Stimulated activated naive B cell treated with anti-CD40 and anti-IgM and Interleukin-4, amounts not matched to agents 10 μg/mL and 1 μg/mL and 100 μg/mL, for 72 hours (primary cell): ENCODE measurements around the gene BPIFB2.
A peak's percentile ranks its signal among the peaks of the same experiment; 100 is the strongest.

ENCODE experiments used
- ATAC-seq, 2 donors: fragments of 150-1000 bp; cut with Tn5 transposase; replicated peaks; 2 replicates each; pipeline ENCODE4 v1.10.0; 2021; ENCODE audit warnings: moderate library complexity in 1 of 2
- DNase-seq: peaks from one replicate; pipeline ENCODE4 v3.0.0; 2021
- H3K27ac Mint-ChIP-seq: one replicate; pipeline ENCODE4 v1.8.0; 2022; ENCODE audit warnings: mild to moderate bottlenecking, mixed read lengths
- H3K27me3 Mint-ChIP-seq, 2 donors: one replicate each; pipeline ENCODE4 v1.8.0; 2022; ENCODE audit warnings: mixed read lengths in 2 of 2
- H3K36me3 Mint-ChIP-seq, 2 donors: one replicate each; pipeline ENCODE4 v1.8.0; 2022; ENCODE audit warnings: mixed read lengths in 2 of 2, mild to moderate bottlenecking in 1 of 2
- H3K4me1 Mint-ChIP-seq, 2 donors: one replicate each; pipeline ENCODE4 v1.8.0; 2022; ENCODE audit warnings: mixed read lengths in 2 of 2, mild to moderate bottlenecking in 1 of 2
- H3K4me3 Mint-ChIP-seq, 2 donors: one replicate each; pipeline ENCODE4 v1.8.0; 2022; ENCODE audit warnings: mild to moderate bottlenecking in 2 of 2, mixed read lengths in 2 of 2, moderate library complexity in 1 of 2
- H3K9me3 Mint-ChIP-seq, 2 donors: one replicate each; pipeline ENCODE4 v1.8.0; 2022; ENCODE audit warnings: mixed read lengths in 2 of 2, mild to moderate bottlenecking in 1 of 2

The BPIFB2 gene

DNA sequence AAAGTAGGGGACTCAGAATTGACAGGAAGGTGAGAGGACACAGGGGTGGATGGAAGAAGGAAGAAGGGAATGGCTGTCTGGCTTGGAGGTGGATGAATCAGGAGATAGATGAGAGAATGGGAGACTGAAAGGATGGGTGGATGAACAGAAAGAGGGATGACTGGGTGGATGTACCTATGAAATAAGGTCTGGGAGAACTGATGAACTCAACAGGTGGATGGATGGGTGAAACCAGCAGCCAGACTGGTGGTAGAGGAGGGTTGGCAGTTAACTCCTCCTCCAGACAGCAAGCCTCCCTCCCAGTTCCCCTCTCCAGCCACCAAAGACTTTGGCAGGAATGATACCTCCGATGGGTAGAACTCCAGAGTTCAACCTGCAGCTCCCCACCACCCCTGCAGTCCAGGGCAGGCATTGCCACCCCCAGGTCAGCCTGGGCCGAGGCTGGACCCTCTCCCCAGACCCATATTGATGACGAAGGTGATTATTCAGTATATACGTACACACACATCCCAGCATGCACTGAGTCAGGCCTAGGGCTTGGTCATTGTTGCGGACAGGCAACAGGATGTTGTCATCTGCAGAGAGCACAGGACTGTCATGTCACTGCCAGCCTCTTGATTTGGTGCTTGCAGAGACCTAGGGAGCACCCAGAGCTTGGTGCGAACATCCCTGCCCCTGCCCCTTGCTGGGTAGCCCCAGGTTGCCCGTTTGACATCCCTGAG is 5.3 kb upstream of the BPIFB2 start:
- H3K36me3 Mint-ChIP-seq = peaks cover 0 to 3% of the 10 kb centered on the region in 2 donors

DNA sequence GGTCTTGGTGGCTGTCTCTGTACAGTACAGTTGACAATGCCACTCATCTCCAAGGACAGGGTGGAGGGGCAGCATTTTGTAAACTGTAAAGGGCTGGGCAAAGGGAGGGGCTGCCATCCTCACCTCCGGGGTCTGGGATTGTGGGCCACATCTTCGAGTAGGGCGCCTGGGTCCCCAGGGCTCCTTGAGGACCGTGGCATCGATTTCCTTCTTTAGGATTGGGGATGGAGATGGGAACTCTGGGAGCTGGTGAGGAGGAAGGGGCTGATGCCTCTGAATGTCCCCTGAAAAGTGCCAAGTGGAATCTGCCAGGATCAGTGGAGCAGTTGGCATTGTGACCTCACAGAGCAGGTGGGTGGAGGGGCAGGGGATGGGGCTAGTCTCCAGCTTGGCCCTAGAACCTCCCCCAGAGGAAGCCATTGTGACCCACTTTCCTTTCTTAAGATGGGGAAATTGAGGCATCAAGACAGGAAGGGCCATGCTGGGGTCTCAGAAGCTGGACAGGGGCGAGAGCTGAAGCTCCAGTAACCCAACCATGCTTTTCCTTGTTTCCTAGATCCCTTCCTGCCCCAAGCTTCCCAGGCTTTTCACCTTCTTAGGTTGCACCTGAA is 3.3 kb upstream of the BPIFB2 start, which contains the start of gene SUN5:
Gene SUN5, minus strand, starts transcription at position 293 of the 611 bp plus-strand sequence. Its CDS starts 93 bp downstream, at position 200.
- peaks cover 7 to 9% of the 10 kb centered on the region in 2 donors for H3K4me1 Mint-ChIP-seq
- H3K4me3 Mint-ChIP-seq = no peak within 1 kb of the TSS
- DNase-seq = no peak
- peaks cover 4% of the 10 kb centered on the region in 2 donors for H3K9me3 Mint-ChIP-seq
- ATAC-seq = no peak
- H3K36me3 Mint-ChIP-seq = peaks cover 0 to 3% of the 10 kb centered on the region in 2 donors
- H3K27me3 Mint-ChIP-seq = no peaks in the 10 kb centered on the region
- no peak within 1 kb of the TSS for H3K27ac Mint-ChIP-seq

More for the DNA sequence above, 5.3 kb upstream of the BPIFB2 start:
- ATAC-seq (no peak), DNase-seq (no peak)
- no peak overlapping the region for H3K27ac Mint-ChIP-seq
- H3K27me3 Mint-ChIP-seq = no peaks in the 10 kb centered on the region
- peaks cover 7 to 9% of the 10 kb centered on the region in 2 donors for H3K4me1 Mint-ChIP-seq
- H3K9me3 Mint-ChIP-seq = peaks cover 4% of the 10 kb centered on the region in 2 donors
- H3K4me3 Mint-ChIP-seq = no peak overlapping the region

DNA sequence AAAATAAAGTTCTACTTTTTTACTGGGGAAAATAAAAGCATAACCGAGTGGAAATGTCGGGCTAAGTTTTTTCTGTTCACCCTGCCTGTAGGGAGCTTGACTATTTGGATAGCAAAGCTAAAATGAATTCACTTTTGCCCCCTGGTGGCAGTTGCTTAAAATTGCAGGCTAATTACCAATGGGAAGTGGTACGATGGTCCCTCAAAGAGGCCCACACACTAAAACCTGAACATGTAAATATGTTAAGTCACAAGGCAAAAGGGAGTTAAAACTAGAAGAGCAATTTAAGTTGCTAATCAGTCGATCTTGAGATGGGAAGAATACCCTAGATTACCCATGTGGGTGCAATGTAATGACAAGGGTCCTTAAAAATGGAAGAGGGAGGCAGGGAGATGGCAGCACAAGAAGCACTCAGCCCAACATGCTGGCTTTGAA is 2.4 kb upstream of the BPIFB2 start:
- no peak overlapping the region for H3K27ac Mint-ChIP-seq
- ATAC-seq (peak in 1 of 2 donors; percentile 54), DNase-seq (no peak)
- H3K9me3 Mint-ChIP-seq = peaks cover 4% of the 10 kb centered on the region in 2 donors
- H3K4me3 Mint-ChIP-seq = no peak overlapping the region
- H3K4me1 Mint-ChIP-seq = peaks cover under 1 to 2% of the 10 kb centered on the region in 2 donors
- H3K27me3 Mint-ChIP-seq = no peaks in the 10 kb centered on the region
- peaks cover 0 to 3% of the 10 kb centered on the region in 2 donors for H3K36me3 Mint-ChIP-seq

DNA sequence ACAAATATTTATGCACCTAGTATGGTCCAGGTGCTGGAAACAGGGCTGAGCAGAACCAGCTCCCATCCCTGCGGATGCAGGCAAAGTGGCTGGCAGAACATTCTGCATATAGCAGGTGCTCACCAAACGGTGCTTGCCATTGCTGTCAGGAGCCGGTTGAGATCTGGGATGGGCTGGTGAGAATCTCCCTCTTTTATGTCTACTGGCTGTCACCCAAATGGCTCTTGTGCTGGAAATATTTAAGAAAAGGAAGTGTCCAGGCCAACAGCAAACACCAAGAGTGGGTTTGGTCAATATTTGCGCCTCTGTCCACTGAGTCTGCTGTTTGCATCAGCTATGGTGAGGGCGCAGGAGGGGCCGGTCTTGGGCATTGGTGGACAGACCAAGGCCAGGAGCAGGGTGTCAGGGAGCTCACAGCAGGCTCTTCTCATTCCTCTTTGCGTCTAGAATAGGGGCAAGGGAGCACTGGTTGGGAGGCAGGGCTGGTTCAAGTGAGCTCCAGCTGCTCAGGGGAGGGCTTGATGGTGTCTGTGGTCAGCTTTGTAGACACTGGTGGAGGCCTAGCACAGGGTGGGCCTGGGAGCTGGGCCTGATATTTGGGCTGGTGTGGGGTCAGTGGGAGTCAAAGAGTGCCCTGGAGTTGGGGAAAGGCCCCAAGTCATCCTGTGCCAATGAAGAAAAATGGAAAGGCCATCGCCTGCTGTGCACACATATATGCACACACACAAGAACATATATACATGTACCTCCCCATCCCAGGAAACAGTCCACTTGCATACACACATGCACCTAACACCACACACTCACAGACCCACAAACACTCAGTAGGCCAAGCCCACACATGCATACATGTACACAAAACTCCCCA is 1.4 kb upstream of the BPIFB2 start:
- no peak for DNase-seq
- no peak overlapping the region for H3K27ac Mint-ChIP-seq
- H3K9me3 Mint-ChIP-seq = peaks cover 4% of the 10 kb centered on the region in 2 donors
- H3K4me1 Mint-ChIP-seq = no peaks in the 10 kb centered on the region
- peaks cover 0 to 3% of the 10 kb centered on the region in 2 donors for H3K36me3 Mint-ChIP-seq
- no peak for ATAC-seq
- peaks cover 0 to 4% of the 10 kb centered on the region in 2 donors for H3K27me3 Mint-ChIP-seq
- no peak overlapping the region for H3K4me3 Mint-ChIP-seq

DNA sequence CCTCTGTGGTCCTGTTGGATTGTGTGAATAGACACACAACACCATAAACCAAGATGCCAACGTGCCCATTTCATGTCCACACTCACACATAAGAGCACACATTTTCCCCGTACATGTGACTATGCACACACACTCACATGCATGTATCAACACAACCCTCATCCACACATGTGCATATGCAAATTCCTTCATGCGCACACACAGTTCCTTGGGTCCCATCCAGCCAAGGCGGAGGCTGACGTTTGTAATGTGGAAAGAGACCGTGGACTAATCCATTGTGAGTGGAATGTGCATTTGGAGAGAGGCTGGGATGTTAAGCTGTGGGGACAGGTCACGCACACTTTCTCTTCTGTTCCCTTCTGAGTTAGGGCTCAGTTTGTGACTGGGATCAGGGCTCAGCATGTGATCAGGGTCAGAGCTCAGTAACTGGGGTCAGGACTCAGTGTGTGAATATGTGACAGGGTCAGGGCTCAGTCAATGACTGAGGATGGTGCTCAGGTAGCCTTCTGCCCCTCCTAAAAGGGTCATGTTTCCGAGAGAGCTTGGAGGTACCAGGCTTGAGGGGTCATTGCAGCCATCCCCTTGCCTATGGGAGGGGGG is 628 bp upstream of the BPIFB2 start:
- Mint-ChIP-seq H3K4me1 (no peaks in the 10 kb centered on the region), H3K27ac (no peak overlapping the region), H3K4me3 (no peak overlapping the region), H3K27me3 (peaks cover 0 to 4% of the 10 kb centered on the region in 2 donors), H3K9me3 (peaks cover 4% of the 10 kb centered on the region in 2 donors), H3K36me3 (peaks cover 0 to 3% of the 10 kb centered on the region in 2 donors)
- no peak for DNase-seq
- ATAC-seq = no peak

DNA sequence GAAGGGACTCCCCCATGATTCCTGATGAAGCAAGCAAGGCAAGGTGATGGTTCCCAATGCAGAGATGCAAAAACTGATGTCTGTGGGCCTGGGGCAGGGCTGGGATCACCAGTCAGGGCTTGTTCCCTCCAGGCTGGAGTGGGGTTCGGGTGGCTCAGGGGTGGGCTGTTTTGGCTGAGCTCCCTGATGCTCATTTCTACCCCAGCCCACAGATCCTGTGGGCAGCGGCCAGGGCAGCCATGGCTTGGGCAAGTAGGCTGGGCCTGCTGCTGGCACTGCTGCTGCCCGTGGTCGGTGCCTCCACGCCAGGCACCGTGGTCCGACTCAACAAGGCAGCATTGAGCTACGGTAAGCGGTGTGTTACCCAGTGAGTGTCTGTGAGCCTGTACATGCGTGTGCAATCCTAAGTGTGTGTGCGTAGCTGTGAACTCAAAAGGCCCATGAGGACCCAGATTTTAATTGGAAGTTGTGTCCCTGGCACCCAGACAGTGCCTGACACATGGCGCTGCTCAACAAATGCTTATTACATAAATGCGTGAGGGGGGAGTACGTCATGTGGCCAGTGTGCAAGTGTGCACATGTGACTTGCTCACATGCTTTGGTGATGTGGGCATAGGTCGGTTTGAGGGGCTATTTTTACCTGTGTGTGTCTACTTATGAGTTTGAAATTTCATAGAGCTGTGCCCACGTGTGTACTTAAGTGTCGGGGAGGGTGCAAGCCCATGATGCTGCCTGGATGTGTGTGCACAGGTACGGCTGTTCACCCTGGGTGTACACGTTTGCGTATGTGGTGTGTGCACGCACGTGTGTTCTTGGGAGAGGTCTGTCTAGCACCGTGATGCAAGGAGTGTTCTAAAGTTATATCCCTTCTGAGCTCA is 1.1 kb downstream of the BPIFB2 start:
- ATAC-seq (no peak), DNase-seq (no peak)
- peaks cover 4% of the 10 kb centered on the region in 2 donors for H3K9me3 Mint-ChIP-seq
- no peak overlapping the region for H3K27ac Mint-ChIP-seq
- H3K36me3 Mint-ChIP-seq = peaks cover 0 to 3% of the 10 kb centered on the region in 2 donors
- H3K27me3 Mint-ChIP-seq = peaks cover 0 to 4% of the 10 kb centered on the region in 2 donors
- H3K4me1 Mint-ChIP-seq = no peaks in the 10 kb centered on the region
- no peak overlapping the region for H3K4me3 Mint-ChIP-seq

DNA sequence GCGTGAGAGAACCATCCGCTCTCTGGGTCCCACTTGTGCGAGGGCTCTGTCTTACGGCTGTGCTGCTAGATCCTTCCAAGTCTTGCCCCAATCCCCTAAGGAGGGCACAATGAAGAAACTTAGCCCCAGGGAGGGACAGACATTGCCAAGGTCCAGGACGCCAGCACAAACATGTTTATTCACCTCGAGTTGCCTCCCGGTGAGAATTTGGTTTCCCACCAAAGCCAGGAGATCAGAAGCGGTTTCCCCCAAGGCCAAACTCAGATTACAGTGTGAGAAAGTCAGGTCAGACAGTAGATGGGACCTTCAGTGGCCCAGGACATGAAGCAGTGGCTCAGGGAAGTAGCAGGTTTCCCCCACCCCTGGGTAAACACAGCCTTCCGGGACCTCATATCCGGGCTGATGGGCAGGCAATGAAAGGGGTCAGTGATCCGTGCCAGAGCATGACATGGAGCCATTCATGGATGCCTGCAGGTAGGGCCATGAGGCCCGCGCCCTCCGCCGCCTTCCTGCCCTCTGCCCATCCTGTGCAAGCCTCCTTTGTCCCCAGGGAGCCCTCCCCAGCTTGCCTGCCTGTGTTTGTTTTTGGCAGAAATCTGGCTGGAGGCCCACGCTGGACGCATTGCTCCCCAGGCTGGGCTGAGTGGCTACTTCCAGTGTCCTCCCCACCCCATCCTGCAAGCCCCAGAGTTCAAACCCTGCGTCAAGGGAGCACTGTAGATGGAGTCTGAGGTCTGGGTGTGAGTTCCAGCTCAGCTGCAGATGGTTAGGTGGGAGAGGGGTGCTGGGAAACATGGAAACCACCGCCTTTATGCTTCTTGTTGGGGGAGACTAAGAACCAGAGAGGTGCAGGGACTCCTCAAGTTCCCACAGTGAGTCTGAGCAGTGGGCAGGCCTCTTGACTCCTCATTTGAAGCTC is 2.0 kb downstream of the BPIFB2 start:
- Mint-ChIP-seq H3K27me3 (peaks cover 0 to 4% of the 10 kb centered on the region in 2 donors), H3K36me3 (peaks cover 0 to 3% of the 10 kb centered on the region in 2 donors), H3K4me1 (no peaks in the 10 kb centered on the region), H3K9me3 (peaks cover 4% of the 10 kb centered on the region in 2 donors), H3K4me3 (no peak overlapping the region), H3K27ac (peak overlapping the region; percentile 17)
- ATAC-seq = no peak
- no peak for DNase-seq

DNA sequence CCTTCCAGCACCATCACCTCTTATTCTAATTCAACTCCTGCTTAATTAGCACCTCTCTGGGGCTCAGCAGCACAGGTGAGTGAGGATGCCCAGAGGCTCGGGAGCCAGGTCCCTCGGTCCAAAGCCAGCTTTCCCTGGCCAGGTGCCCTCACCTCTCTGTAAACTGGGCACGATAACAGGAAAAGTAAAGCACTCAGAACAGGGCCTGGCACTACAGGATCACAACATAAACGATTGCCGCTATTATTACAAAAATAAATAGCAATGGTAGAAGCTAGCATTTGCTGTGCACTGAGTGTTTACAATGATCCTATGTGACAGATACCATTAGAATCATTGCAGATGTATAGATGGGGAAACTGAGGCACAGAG is 2.6 kb downstream of the BPIFB2 start:
- Mint-ChIP-seq H3K9me3 (peaks cover 3% of the 10 kb centered on the region in 2 donors), H3K4me1 (no peaks in the 10 kb centered on the region), H3K36me3 (peaks cover 0 to 3% of the 10 kb centered on the region in 2 donors), H3K27ac (no peak overlapping the region), H3K27me3 (peaks cover 0 to 4% of the 10 kb centered on the region in 2 donors), H3K4me3 (no peak overlapping the region)
- DNase-seq (no peak), ATAC-seq (no peak)

DNA sequence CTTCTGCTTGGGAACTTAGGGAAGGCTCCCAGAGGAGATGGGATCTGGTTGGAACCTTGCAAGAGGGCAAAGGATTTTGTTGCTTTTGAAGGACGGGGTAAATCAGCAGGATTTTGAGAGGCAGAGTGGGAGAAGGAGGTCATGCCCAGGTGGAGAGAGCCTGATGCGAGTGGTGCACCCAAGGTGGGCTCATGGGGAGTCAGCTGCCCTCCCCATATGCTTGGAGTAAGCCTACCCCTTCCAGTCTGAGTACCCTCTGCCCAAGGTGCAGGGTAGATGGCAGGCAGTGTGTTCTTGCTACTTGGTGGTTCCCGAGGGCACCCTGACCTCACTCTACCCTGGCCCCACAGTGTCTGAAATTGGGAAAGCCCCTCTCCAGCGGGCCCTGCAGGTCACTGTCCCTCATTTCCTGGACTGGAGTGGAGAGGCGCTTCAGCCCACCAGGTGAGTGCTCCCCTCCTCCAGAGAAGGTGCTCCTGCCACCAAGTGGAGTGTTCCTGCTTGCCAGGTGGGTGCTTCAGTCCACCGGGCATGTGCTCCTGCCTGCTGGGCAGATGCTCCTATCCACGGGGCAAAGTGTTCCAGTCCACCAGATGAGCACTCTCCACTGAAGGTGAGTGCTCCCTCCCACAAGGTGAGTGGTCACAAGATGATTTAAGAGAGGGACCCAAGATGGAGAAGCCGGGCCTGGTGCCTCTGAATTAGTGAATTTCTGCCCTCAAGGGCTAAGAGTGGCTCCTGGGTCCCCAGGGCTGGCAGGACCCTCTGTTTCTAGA is 3.4 kb downstream of the BPIFB2 start:
- Mint-ChIP-seq H3K27me3 (peaks cover 0 to 10% of the 10 kb centered on the region in 2 donors), H3K4me3 (no peak overlapping the region), H3K9me3 (no peaks in the 10 kb centered on the region), H3K4me1 (no peaks in the 10 kb centered on the region), H3K27ac (no peak overlapping the region), H3K36me3 (no peaks in the 10 kb centered on the region)
- DNase-seq (no peak), ATAC-seq (no peak)

DNA sequence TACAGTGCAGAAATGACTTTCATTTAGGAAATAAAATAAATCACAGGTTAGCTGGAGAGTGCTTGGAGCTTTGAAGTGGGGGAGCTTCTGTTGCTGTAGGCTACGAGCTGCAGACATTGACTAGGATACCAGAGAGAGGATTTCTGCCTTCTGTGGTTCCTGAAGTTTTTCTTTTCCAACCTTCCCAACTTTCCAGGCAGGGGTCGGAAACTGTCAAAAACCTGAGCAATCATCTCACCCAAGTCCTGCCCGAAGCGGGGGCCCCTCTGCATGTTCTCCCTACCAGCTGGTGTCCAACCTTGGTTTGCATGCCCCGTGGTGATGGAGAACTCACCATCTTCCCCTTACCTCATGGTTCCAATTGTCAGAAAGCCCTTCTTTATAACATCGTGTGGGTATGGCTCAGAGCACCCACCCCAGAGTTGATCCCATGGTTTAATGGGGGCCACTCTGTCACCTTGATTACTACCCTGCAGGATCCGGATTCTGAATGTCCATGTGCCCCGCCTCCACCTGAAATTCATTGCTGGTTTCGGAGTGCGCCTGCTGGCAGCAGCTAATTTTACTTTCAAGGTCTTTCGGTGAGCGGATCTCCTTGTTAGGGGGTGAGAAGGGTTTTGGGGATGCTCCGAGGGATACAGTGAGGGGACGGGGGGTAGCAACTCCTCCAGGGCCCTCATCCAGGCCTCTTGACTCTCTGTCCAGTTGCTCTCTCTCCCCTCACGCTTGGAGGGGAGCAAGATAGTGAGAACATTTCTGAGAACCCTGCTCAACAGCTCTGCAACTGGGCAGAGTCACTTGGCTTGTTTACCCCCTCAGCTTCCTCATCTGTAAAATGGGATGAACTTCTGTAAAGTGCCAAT is 5.1 kb downstream of the BPIFB2 start:
- Mint-ChIP-seq H3K36me3 (no peaks in the 10 kb centered on the region), H3K27ac (no peak overlapping the region)
- no peak for ATAC-seq

DNA sequence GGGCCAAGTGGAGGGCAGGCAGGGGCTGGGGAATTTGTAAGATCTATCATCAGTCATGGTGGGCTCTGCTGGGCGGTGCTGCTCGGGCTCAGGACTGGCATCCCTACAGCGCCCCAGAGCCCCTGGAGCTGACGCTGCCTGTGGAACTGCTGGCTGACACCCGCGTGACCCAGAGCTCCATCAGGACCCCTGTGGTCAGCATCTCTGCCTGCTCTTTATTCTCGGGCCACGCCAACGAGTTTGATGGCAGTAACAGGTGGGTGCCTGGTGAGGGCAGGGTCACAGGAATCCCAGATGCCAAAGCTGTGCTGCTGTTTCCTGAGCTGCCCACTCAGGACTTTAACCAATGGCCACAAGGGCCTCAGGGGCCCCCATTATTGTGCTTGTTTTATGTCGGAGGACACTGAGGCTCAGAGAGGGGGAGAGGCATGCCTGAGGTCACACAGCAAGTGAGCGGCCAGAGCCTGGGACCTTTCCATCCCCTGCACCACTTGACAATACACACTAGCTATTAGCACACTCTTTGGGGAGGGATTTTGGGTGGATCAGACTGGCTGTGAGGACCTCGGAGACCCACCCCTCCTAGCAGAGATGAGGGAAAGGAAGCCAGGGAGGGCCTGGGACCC is 6.3 kb downstream of the BPIFB2 start:
- no peak overlapping the region for H3K27ac Mint-ChIP-seq
- H3K9me3 Mint-ChIP-seq = no peaks in the 10 kb centered on the region
- no peaks in the 10 kb centered on the region for H3K36me3 Mint-ChIP-seq
- no peak for DNase-seq
- peaks cover 6 to 17% of the 10 kb centered on the region in 2 donors for H3K27me3 Mint-ChIP-seq
- no peaks in the 10 kb centered on the region for H3K4me1 Mint-ChIP-seq
- H3K4me3 Mint-ChIP-seq = no peak overlapping the region
- no peak for ATAC-seq

More for the DNA sequence above, 5.1 kb downstream of the BPIFB2 start:
- Mint-ChIP-seq H3K4me3 (no peak overlapping the region), H3K9me3 (no peaks in the 10 kb centered on the region), H3K27me3 (peaks cover 6 to 17% of the 10 kb centered on the region in 2 donors), H3K4me1 (no peaks in the 10 kb centered on the region)
- no peak for DNase-seq
